NOMO-1 treated with dmso at 0.1 percent for 144 hours (cell line): ENCODE results near the gene TNRC18.

Experiments used
- DNase-seq: peaks from one replicate; lab custom pipeline; 2025; ENCODE audit not compliant: unreplicated experiment; lab: John Stamatoyannopoulos, UW

TNRC18 gene

GRCh38 chr7:5408777-5409176, 14.9 kb downstream of the TNRC18 start:
- DNase-seq, result no peak

DNA sequence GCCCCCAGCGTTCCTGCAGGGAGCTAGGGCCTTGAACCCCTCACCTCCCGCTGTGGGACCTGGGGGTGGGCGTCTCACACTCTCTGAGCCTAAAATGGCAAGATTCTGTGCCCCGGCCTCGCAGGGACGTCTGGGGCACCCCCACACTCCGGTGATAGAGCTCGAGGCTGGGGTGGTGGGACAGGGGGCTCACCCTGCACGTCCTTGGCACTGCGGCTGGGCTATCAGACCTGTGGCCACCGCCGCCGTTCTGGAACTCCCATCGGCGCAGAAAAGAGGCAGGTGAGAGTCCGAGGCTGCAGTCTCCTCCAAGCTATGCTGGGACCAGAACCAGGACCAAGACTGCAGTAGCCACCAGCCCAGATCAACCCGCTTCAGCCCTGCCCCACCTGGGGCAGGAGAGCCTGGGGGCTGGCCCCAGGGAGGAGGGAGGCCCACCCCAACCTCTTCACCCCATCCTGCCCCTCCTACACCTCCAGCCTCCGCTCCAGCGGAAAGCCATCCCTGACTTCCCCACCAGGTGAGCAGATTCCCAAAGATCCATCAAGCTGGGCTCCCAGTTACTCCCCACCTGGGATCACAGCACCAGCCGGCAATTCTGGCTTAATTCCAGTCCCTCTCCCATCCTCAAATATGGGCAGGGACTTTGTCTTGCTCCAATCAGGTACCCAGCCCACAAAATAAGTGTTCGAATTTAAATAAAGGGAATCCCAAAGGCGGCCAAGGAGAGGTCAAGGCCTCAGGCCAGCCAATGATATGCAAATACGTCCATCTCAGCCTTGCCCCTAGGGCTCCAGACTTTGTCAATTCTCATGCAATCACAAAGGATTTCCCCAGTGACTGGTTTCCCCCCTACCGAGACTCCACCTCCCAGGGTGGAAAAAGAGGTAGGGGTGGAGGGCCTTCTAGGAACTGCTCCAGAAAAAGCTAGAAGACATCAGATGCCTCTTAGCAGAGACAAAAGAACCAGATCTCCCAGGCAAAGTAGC, 16.4 kb downstream of the TNRC18 start:
- no peak for DNase-seq

- no peak for DNase-seq
Measured at GRCh38 chr7:5404421-5404826, 19.2 kb downstream of the TNRC18 start.

DNA sequence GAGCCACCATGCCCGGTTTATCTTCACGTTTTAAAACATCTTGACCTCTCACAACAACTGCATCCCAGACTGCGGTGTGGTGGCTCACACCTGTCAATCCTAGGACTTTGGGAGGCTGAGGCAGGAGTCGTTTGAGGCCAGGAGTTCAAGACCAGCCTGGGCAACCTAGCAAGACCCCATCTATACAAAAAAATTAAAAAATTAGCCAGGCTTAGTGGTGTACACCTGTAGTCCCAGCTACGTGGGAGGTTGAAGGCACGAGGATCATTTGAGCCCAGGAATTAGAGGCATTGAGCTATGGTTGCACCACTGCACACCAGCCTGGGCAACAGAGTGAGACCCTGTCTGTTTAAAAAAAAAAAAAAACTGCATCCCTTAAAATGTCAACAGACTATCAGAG, 20.2 kb downstream of the TNRC18 start:
- no peak for DNase-seq

DNA sequence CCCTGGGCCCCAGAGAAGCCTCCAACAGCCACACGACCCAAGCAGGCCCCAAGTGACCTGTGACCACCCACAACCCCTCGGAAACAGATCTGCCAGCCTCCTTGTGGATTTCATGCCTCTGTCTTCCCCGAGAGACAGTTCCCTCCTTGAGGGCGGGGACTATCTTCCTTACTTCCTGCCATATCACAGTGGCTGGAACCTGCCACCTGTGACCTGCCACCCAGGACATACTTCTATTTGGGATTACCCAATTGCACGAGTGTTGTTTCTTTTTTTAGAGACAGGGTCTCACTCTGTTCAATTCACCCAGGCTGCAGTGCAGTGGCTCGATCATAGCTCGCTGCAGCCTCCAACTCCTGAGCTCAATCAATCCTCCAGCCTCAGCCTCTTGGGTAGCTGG, 25.9 kb downstream of the TNRC18 start:
- no peak for DNase-seq

GRCh38 chr7:5396999-5397663, 26.5 kb downstream of the TNRC18 start:
- peak; percentile 98 for DNase-seq

GRCh38 chr7:5396542-5396941, 27.1 kb downstream of the TNRC18 start:
- peak; percentile 44 for DNase-seq

- DNase-seq, result no peak
Measured at GRCh38 chr7:5395246-5395645, 28.4 kb downstream of the TNRC18 start.

DNA sequence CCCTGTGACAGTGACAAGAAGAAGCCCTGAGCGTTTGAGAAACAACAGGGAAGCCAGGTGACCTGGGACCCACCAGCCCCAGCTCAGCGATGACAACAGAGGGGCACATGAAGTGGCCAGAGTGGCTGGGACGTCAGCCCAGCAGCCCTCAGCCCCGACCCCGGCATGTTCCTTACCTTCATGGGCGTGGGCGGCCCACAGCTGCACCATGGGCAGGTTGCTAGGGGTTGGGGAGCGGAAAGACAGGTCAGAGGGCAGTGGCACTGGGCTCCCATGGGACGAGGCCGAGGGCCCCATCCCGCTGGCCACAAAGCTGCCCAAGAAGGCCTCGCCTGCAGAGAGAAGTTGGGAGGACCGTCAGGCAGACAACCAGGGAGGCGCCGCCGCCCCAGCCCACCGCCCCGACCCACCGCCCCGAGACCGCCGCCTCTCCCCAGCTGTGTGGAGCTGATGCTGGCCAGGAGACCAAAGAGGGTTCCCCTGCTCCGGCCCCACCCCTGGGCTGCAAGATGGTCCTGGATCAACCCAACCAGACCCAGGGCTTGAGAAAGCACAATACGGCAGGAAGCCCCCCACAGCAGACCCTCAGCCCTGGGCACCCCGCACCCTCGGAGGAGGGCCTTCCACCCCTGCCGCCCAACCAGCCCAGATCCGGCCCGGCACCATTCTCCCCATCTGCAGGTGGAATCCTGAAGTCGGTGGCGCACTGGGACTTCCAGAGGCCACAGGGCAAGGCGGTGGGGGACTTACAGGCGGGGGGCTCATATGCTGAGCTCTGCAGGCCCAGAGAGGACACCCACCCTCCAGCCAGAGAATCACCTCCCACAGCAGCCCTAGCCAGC, 29.1 kb downstream of the TNRC18 start:
- no peak for DNase-seq

GRCh38 chr7:5393748-5394147, 29.9 kb downstream of the TNRC18 start:
- DNase-seq, result no peak

- DNase-seq, result no peak
Measured at GRCh38 chr7:5393328-5393727, 30.3 kb downstream of the TNRC18 start.

GRCh38 chr7:5390918-5391317, 32.7 kb downstream of the TNRC18 start:
- DNase-seq, result no peak

- DNase-seq, result no peak
Measured at GRCh38 chr7:5388905-5389433, 34.7 kb downstream of the TNRC18 start.

DNA sequence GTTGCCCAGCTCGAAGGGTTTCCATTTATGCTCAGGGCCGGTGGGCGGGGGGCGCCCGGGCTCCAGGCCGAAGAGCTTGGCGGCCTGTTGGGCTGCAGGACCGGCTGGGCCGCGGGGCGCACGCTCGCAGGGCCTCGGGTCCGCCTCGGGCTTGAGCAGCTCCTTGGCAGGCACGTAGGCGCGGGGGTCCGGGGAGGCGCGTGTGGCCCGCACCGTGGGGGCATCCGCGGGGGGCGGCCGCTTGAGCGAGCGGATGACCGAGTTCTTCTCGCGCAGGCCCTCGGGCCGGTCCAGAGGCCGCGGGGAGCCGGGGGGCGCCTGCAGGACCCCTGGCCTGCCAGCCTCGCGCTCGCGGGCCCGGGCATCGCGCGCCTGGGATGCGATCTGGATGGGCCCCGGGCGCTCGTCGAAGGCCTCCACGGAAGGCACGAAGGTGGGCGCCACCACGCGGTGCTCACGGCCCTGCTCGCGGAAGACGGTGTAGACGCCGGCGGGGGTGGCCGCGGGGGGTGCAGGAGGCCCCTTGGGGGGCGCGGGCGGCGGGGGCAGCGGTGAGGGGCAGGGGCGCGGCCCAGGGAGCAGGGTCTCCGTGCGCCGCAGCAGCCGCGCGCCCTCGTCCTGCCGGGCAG, 35.2 kb downstream of the TNRC18 start:
- DNase-seq, result no peak

GRCh38 chr7:5387711-5388245, 35.9 kb downstream of the TNRC18 start:
- no peak for DNase-seq

- DNase-seq, result no peak
Measured at GRCh38 chr7:5384618-5385017, 39.0 kb downstream of the TNRC18 start.

DNA sequence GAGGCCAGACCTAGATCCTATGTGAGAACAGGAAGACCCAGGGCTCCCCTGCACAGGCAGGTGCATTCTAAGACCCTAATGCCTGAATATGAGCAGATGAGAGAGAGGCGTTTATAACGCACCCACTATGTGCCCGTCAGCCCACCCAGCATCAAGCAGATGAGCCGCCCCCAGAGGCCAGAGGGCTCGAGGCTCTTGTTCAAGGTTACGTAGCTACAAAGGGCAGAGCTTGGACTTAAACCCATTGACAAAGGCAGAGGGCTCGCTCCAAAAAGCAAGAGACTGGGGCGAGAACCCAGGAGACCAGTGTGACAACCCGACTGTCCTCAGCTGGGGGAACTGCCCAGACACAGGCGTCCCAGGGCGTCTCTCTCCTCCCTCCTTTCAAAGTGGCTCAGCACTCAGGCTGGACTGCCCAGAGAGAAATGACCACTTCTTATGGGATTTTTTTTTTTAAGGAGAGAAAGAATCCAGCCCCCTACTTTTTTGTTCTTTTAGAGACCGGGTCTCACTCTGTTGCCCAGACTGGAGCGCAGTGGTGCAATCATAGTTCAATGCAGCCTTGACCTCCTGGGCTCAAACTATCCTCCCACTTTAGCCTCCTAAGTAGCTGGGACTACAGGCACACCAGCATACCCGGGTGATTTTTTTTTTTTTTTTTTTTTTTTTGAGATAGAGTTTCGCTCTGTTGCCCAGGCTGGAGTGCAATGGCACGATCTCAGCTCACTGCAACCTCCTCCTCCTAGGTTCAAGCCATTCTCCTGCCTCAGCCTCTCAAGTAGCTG, 40.1 kb downstream of the TNRC18 start:
- DNase-seq, result no peak

- no peak for DNase-seq
Measured at GRCh38 chr7:5382281-5382892, 41.2 kb downstream of the TNRC18 start.
